Measurements from ENCODE around the gene EFNA3. TPM values are rescaled to one million over a fixed set of nuclear protein-coding genes. Genes with fewer than 3 reads are reported as not detected.

EFNA3 gene
- total and polyA plus RNA-seq, 2 of the 4 experiments (the other 2 are of a cell fraction) = 0.72 to 1.6 TPM

DNA sequence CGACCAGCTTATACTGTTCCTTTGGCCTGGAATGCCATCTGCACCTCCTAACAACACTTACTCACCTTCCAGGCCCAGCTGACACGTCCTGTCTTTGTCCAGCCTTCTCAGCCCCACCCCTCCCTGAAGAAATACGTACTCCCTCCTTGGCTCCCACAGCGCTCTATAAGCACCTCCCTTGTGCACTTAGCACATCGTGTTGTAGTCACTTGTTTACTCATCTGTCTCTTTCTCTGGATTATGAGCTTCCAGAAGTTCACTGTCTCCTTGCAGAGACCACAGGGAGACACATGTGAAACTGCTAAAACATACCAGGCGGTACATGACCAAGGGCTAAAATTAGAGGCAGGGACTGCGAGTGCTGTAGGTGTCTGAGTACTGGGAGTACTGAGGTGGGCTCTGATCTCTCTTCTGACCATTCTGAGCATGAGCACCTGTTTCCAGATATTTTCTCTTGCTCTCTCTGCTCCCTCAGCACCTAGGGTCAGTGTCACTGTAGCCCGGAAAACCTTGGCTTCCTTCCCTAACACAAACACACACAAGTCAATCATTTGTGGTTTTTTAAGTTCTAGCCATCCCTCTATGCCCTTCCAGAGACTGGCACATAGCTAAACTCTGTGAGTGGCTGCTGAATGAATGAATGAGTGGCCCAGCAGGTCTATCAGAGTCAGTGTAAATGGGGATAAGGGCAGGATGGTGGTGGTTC, 39.9 kb upstream of the EFNA3 start:
- ChIA-PET CTCF (interaction anchor here (1.4 to 1.8 kb wide), 2 partner anchors 12 to 23 kb away, joined by 3 to 4 read pairs; partner anchors contain the start of gene ADAM15), POLR2A (ENCODE audit: unreplicated experiment) (no interaction called here)

More for the DNA sequence above, 39.9 kb upstream of the EFNA3 start:
- Histone ChIP-seq H3K9ac (ENCODE audit: low read depth, low read length) (no peak overlapping the region), H3K14ac (replicated peaks; ENCODE audit: low read depth, low read length) (no peak overlapping the region), H2BK20ac (ENCODE audit: low read depth, low read length) (no peak overlapping the region), H3K9me3 (ENCODE audit: control insufficient read depth, insufficient read depth, low read length) (no peaks in the 10 kb centered on the region), H3K23ac (ENCODE audit: low read depth, low read length) (no peak overlapping the region), H2BK120ac (ENCODE audit: low read depth, low read length) (no peak overlapping the region), H3K4ac (ENCODE audit: low read depth, low read length) (no peak overlapping the region), H2BK5ac (ENCODE audit: low read depth, low read length, poor library complexity, severe bottlenecking) (no peak overlapping the region), H4K5ac (ENCODE audit: low read depth, low read length) (no peak overlapping the region), H3K27ac (ENCODE audit: insufficient read depth, low read length) (no peak overlapping the region), H3K79me1 (ENCODE audit: low read depth in 1 of 2, low read length in 2 of 2) (no peaks in the 10 kb centered on the region), H2BK15ac (ENCODE audit: low read depth, low read length) (no peak overlapping the region), H4K91ac (ENCODE audit: insufficient read depth, low read depth, low read length) (no peak overlapping the region), H3K4me1 (ENCODE audit: control insufficient read depth, insufficient read depth, low read length) (peaks cover 1% of the 10 kb centered on the region; the same call in 1 of the 2 replicates), H2AK9ac (replicated peaks; ENCODE audit: low read depth, low read length, poor library complexity) (no peak overlapping the region), H3K18ac (ENCODE audit: low read depth, low read length) (no peak overlapping the region), H4K20me1 (ENCODE audit: insufficient read depth, low read length) (no peaks in the 10 kb centered on the region), H2AK5ac (ENCODE audit: low read depth, low read length) (no peak overlapping the region), H3K36me3 (ENCODE audit: control insufficient read depth, insufficient read depth, low read length) (no peaks in the 10 kb centered on the region), H3K56ac (ENCODE audit: extremely low read depth, insufficient read depth, low read length) (no peak overlapping the region), H3K9me1 (ENCODE audit: insufficient read depth, low read length) (peaks cover 6% of the 10 kb centered on the region; the same call in 1 of the 2 replicates), H2AFZ (replicated peaks; ENCODE audit: low read length, poor library complexity) (no peak overlapping the region), H3K4me3 (ENCODE audit: insufficient read depth, low read depth, low read length) (no peak overlapping the region), H3K27me3 (ENCODE audit: control insufficient read depth, insufficient read depth, low read length) (peaks cover 39% of the 10 kb centered on the region), H3K4me2 (ENCODE audit: low read depth, low read length) (no peak overlapping the region), H4K8ac (ENCODE audit: low read depth in 2 of 2, low read length in 2 of 2) (no peak overlapping the region)
- intact Hi-C loops (cut with micrococcal nuclease) = no loop called here
- DNase-seq = peak; percentile 19
- BruUV-seq (replicated peaks) = no TSS peak
- WGBS, 2 experiments (ENCODE audit: extremely low coverage in 2 of 2, insufficient read length in 1 of 2) = 22% methylated on average over 4 of the region's 8 CpGs; no CpG with 5 or more reads in 1 of the 2 experiments
- dilution Hi-C loops (cut with HindIII; ENCODE audit: low sequenced_read_pairs, unreplicated experiment) = no loop called here
- in situ Hi-C loops (cut with MboI; ENCODE audit: low sequenced_read_pairs) = no loop called here
- peak; percentile 66 for ATAC-seq (ENCODE audit: low read depth)
- TF ChIP-seq BHLHE40 (IDR thresholded peaks at IDR 0.05; ENCODE audit: low read depth, low read length) (no peak), RFX5 (IDR thresholded peaks at IDR 0.05; ENCODE audit: low read depth, low read length) (no peak), CHD1 (IDR thresholded peaks at IDR 0.05; ENCODE audit: low read depth, low read length) (no peak), MAZ (IDR thresholded peaks at IDR 0.05; ENCODE audit: borderline replicate concordance, low read depth, low read length) (no peak), RCOR1 (IDR thresholded peaks at IDR 0.05; ENCODE audit: insufficient replicate concordance, low read length) (no peak), SMC3 (IDR thresholded peaks at IDR 0.05; ENCODE audit: low read depth, low read length) (no peak), MXI1 (IDR thresholded peaks at IDR 0.05; ENCODE audit: borderline replicate concordance, low read depth, low read length) (no peak), POLR2A (IDR thresholded peaks at IDR 0.05; ENCODE audit: low read depth, low read length) (no peak), RAD21 (IDR thresholded peaks at IDR 0.05; ENCODE audit: low read length) (no peak), ELK1 (IDR thresholded peaks at IDR 0.05; ENCODE audit: borderline replicate concordance, low read depth, low read length) (no peak), NFE2L2 (IDR thresholded peaks at IDR 0.05; ENCODE audit: low read depth, low read length) (no peak), FOS (IDR thresholded peaks at IDR 0.05; ENCODE audit: low read depth, low read length) (no peak), CEBPB (IDR thresholded peaks at IDR 0.05; ENCODE audit: low read depth, low read length) (no peak), MAFK (IDR thresholded peaks at IDR 0.05; ENCODE audit: low read depth, low read length) (no peak)
- TF ChIP-seq, protein P1, sequence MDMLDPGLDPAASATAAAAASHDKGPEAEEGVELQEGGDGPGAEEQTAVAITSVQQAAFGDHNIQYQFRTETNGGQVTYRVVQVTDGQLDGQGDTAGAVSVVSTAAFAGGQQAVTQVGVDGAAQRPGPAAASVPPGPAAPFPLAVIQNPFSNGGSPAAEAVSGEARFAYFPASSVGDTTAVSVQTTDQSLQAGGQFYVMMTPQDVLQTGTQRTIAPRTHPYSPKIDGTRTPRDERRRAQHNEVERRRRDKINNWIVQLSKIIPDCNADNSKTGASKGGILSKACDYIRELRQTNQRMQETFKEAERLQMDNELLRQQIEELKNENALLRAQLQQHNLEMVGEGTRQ (IDR thresholded peaks at IDR 0.05; ENCODE audit: low read depth, low read length) = no peak
- TF ChIP-seq, protein P2, sequence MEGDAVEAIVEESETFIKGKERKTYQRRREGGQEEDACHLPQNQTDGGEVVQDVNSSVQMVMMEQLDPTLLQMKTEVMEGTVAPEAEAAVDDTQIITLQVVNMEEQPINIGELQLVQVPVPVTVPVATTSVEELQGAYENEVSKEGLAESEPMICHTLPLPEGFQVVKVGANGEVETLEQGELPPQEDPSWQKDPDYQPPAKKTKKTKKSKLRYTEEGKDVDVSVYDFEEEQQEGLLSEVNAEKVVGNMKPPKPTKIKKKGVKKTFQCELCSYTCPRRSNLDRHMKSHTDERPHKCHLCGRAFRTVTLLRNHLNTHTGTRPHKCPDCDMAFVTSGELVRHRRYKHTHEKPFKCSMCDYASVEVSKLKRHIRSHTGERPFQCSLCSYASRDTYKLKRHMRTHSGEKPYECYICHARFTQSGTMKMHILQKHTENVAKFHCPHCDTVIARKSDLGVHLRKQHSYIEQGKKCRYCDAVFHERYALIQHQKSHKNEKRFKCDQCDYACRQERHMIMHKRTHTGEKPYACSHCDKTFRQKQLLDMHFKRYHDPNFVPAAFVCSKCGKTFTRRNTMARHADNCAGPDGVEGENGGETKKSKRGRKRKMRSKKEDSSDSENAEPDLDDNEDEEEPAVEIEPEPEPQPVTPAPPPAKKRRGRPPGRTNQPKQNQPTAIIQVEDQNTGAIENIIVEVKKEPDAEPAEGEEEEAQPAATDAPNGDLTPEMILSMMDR (conservative IDR thresholded peaks at IDR 0.05; ENCODE audit: low read depth, low read length) = no peak
